Subcutaneous adipose tissue (tissue), 4 donors: ENCODE data around the gene DAPK1. TPM values are rescaled to one million over a fixed set of nuclear protein-coding genes. Genes with fewer than 3 reads are reported as not detected.

ENCODE experiments used
- total RNA-seq, 4 donors: library from RNA; depleted of rRNA; stranded (reverse); fragments of >200 nt; gene quantifications; one replicate each; pipeline ENCODE4 v1.1.0, GENCODE V29; 2016
- TF ChIP-seq, protein P1 (sequence below): fragments of 450-650 bp; IDR thresholded peaks from one replicate; pipeline ENCODE4 v1.5.1; 2016; ENCODE audit warnings: low read depth, mild to moderate bottlenecking, control low read depth, antibody characterized with exemption, moderate library complexity

The DAPK1 gene
- total RNA-seq, 4 donors from 2014 or later = 29.5 to 63.2 (median 43.4) TPM

- TF ChIP-seq, protein P1, sequence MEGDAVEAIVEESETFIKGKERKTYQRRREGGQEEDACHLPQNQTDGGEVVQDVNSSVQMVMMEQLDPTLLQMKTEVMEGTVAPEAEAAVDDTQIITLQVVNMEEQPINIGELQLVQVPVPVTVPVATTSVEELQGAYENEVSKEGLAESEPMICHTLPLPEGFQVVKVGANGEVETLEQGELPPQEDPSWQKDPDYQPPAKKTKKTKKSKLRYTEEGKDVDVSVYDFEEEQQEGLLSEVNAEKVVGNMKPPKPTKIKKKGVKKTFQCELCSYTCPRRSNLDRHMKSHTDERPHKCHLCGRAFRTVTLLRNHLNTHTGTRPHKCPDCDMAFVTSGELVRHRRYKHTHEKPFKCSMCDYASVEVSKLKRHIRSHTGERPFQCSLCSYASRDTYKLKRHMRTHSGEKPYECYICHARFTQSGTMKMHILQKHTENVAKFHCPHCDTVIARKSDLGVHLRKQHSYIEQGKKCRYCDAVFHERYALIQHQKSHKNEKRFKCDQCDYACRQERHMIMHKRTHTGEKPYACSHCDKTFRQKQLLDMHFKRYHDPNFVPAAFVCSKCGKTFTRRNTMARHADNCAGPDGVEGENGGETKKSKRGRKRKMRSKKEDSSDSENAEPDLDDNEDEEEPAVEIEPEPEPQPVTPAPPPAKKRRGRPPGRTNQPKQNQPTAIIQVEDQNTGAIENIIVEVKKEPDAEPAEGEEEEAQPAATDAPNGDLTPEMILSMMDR = no peak
These were observed 99.2 kb downstream of the DAPK1 start for GRCh38 chr9:87596862-87597261.

DNA sequence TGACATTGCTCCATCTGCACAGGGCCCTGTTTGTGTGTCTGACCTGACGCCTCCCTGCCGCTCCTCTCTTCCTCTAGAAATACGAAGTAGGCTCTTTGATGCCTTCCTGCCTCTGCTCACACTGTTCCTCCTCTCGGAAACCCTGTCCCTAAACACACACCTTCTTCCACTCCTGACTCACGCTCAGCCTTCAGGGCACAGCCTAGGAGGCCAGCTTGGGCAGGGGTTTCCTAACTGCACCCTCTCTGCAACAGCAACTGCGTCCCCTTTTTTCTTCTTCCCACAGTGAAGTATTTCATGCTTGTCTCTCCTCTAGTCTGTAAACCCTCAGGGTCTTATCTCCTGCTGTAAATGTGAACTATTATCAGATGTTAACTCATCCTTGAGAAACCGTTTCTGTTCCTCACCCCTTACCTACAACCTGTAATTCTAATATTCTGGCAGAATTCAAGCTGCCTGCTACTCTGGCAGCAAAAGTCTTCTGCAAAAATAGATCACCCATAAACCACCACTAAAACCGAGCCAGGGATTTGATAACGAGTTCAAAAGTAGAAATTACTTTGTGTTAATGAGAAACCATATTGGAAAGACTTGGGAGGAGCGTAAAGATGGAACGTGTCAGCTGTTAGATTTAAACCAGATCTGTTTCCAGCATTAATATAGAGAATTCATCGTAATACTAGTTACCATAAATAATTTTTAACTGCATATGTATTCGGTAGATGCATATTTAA is 100.2 kb downstream of the DAPK1 start:
- TF ChIP-seq, protein P1 = no peak

DNA sequence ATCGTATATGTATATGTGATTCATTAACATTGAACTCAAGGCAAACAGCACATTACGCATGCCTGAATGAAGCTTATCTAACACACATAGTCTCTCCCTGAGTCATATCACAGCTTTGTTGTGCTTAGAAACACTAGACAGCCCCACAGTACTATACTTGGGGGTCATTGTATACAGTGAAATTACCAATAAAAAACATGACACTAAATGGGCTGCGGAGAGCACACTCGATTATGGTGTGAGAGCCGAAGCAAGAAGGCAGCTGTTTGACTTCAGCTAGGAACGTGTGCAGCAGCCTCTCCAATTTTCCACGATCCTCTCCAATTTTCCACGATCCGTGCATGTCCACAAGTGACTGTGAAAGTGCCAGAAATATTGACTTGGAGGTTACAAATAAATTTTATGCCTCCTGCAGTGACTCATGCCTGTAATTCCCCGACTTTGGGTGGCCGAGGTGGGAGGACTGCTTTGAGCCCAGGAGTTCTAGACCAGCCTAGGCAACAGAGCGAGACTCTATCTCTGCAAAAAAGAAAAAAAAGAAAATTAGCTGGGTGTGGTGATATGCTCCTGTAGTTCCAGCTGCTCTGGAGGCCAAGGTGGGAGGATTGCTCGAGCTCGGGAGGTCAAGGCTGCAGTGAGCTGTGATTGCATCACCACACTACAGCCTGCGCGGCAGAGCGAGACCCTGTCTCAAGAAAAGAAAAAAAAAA is 102.4 kb downstream of the DAPK1 start:
- TF ChIP-seq, protein P1 = no peak

DNA sequence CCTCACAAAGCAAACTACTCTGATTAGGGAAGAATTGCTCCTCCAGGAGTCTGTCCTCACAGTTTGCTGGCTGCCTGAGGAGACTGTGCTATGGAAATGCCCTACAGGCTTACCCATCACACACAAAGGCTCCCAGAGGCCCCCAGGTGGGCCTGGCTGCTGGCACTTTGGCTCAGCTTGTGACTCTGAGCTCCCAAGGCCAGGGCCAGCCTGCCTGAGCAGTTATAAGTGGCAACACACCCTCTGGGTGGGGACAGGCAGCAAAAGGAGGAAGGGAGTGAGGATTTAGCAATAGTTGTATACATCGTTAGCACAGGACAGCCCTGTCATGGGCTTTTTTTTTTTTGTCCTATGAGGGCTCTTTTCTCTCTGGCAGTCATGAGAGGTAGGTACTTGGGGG is 103.5 kb downstream of the DAPK1 start:
- TF ChIP-seq, protein P1 = no peak

GRCh38 chr9:87601595-87601994 is 103.9 kb downstream of the DAPK1 start:
- TF ChIP-seq, protein P1 = no peak

DNA sequence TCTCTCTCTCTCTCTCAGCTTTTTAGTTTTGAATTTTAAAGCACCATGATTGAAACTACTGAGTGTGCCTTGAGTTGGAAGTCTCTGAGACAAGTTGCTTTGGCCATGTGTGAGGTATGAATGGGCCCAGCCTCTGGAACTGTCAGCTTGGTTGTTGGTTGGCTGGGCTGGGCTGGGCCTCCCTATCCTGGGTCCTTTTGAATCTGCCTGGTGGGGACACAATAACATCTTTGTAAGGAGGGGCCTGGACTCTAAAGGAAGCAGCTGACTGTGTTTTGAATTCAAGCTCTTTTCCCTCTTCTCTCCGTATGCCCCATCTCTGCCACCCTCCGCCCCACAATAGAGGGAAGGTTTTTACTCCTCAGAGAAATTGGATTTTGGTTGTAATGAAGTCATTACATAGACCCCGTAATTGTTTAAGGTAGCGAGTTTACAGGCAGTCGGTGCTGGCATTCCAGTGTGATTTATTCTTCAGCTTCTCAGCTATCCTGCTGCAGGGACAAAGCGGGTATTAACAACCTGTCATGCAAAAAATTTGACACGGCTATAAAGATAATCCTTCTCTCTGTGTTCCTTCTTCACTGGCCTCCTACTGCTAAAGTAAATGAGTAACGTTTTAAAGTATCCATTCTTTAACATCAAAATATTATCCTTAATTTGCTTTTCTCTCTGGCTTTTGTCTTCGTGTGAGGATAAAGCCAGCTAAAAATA is 105.4 kb downstream of the DAPK1 start:
- TF ChIP-seq, protein P1 = no peak

- TF ChIP-seq, protein P1 = no peak
These were observed 106.3 kb downstream of the DAPK1 start for GRCh38 chr9:87603854-87604490.
